ENCODE results near the gene BFSP2. TPM values are rescaled to one million over a fixed set of nuclear protein-coding genes. Genes with fewer than 3 reads are reported as not detected.

Gene BFSP2
- total RNA-seq, 1 donor from 2014 or later, result not detected

DNA sequence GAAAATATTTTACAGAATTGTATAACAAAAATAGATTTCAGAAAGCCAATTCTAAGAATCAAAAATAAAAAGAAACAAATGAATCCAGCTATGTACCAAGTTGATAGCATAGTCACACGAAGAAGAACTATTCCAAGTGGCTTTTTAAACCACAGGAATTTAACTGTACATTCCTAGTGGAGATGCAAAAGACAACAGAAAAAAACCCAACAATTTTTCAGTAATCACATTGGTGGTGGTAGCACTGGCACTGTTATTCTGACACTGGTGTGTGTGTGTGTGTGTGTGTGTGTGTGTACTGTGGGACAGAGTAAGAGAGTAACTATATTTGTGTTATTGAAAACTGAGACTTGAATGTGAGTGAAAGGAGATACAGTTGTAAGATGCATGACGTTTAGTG, 9.1 kb downstream of the BFSP2 start:
- Mint-ChIP-seq H3K9me3 (no peaks in the 10 kb centered on the region), H3K27me3 (ENCODE audit: low read depth) (peaks cover 3% of the 10 kb centered on the region), H3K36me3 (ENCODE audit: low read depth) (no peaks in the 10 kb centered on the region), H3K4me1 (peaks cover 34% of the 10 kb centered on the region), H3K4me3 (no peak overlapping the region), H3K27ac (ENCODE audit: unreplicated experiment) (no peak overlapping the region)
- TF ChIP-seq, protein P1, sequence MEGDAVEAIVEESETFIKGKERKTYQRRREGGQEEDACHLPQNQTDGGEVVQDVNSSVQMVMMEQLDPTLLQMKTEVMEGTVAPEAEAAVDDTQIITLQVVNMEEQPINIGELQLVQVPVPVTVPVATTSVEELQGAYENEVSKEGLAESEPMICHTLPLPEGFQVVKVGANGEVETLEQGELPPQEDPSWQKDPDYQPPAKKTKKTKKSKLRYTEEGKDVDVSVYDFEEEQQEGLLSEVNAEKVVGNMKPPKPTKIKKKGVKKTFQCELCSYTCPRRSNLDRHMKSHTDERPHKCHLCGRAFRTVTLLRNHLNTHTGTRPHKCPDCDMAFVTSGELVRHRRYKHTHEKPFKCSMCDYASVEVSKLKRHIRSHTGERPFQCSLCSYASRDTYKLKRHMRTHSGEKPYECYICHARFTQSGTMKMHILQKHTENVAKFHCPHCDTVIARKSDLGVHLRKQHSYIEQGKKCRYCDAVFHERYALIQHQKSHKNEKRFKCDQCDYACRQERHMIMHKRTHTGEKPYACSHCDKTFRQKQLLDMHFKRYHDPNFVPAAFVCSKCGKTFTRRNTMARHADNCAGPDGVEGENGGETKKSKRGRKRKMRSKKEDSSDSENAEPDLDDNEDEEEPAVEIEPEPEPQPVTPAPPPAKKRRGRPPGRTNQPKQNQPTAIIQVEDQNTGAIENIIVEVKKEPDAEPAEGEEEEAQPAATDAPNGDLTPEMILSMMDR (conservative IDR thresholded peaks at IDR 0.05), result no peak
- DNase-seq (ENCODE audit: low read depth, low spot score), result no peak

DNA sequence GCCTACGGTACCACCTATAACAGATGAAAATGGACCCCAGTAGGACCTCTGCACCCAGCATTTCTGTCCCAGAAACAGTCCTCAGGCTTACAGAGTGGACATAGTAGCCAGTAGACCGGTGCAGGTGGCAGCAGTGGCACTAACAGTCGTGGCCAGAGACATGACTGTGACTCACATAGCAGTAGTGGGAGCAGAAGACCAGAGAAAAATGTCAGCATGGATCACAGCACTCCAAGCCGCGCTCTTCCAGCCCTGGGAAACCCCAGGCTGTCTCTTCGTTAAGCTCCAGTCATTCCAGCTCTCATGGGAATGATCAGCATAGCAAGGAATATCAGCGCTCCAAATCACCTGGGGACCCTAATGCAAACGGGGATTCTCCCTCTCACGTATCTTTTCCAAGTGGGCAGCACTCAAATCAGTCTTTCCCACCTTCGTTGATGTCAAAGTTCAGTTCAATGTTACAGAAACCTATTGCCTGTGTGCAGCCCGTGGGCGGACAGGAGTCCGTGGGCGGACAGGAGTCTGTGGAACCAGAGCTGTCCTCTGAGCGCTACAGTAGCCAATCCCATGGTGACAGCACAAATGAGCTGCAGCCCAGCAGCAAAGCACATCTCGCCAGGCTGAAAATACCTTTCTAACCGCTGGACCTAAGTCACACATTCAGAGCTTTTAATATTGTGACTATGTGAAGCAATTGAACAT, 10.5 kb downstream of the BFSP2 start:
- peaks cover 20% of the 10 kb centered on the region for H3K4me1 Mint-ChIP-seq
- peaks cover 3% of the 10 kb centered on the region for H3K27me3 Mint-ChIP-seq (ENCODE audit: low read depth)
- no peak for DNase-seq (ENCODE audit: low read depth, low spot score)
- H3K9me3 Mint-ChIP-seq, result no peaks in the 10 kb centered on the region
- H3K4me3 Mint-ChIP-seq, result no peak overlapping the region
- H3K36me3 Mint-ChIP-seq (ENCODE audit: low read depth), result no peaks in the 10 kb centered on the region
- H3K27ac Mint-ChIP-seq (ENCODE audit: unreplicated experiment), result no peak overlapping the region
- TF ChIP-seq, protein P1 (conservative IDR thresholded peaks at IDR 0.05), result no peak

DNA sequence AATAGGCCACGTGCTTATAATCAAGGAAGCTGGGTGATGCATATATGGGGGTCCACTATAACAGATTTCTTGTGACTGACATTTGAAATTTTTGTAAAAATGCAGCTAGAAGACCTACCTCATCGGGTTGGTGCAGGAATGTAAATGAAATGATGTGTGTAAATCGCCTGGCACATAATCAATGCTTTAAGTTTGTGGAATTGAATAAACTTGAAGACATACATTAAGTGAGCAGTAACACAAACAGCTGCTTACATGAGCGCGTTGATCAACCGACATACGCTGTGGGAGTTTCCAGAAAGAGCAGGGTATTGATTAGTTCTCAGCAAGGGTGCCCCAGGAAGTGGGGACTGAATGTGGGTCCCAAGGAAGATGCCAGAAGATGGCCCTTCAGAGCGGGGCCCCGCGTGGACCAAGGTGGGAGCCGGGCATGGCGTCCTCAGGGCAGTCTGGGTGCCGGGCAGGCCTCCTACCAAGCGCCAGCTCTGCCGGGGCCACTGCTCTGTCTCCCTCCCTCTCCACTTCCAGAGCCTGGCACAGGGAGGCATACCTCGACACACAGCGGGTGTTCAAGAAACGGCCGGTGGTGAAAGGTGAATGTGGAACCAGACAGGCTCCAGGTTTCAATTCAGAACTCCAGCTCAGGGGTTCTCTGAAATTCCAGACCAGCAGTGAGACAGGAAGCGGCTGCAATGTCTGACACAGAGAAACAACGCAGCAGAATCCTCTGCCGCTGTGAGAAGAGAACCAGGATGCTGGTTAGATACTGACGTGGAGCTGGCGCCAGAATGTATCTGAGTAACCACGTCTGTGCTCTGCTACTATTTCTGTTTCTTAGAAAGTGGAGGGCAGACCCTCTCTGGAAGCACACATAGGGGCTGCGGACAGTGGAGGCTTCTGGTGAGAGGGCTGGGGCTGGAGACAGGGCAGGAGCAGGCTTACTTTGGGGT, 12.6 kb downstream of the BFSP2 start:
- no peaks in the 10 kb centered on the region for H3K36me3 Mint-ChIP-seq (ENCODE audit: low read depth)
- H3K4me1 Mint-ChIP-seq, result peaks cover 12% of the 10 kb centered on the region
- no peak overlapping the region for H3K27ac Mint-ChIP-seq (ENCODE audit: unreplicated experiment)
- TF ChIP-seq, protein P1 (conservative IDR thresholded peaks at IDR 0.05), result no peak
- peaks cover 3% of the 10 kb centered on the region for H3K27me3 Mint-ChIP-seq (ENCODE audit: low read depth)
- H3K4me3 Mint-ChIP-seq, result no peak overlapping the region
- no peak for DNase-seq (ENCODE audit: low read depth, low spot score)
- H3K9me3 Mint-ChIP-seq, result no peaks in the 10 kb centered on the region

DNA sequence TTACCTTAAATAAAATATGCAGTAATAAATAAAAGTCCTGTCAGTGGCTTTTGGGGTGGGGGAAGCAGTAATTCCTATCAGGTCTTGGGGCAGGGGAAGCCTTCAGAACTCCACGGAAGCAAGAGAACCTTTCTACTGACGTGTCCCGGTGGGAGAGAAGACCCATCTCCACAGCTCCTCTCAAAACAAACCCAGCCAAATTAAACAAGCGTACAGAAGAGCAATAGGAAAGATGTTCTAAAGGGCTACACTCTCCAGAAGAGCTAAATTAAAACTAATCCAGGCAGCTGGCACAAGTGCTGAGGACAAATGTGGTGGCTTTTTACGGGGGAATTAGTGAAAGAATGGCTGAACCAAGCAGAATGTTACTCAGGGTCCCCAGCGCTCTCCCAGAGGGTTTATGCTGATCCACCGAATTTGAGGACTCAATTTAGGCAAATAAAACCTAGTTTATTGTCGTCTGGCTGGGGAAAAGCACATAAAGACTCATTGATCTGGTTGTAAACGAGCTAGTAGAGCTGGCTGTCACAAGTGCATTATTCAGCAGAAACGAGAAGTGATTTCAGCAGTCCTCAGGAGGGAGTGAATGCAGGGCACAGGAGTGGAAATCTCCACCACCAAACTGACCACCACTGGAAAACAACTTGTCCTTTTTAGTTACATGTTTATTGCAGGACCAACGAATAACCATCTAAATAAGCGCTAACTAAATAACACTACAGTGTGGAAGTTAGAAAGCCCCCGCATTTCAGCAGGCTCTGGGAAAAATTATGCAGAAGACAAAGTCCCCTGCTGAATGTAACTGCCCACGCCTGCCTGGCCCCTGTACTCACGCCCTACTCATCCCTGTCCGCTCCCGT, 13.5 kb downstream of the BFSP2 start:
- H3K27ac Mint-ChIP-seq (ENCODE audit: unreplicated experiment), result peak overlapping the region; percentile 29
- peaks cover 12% of the 10 kb centered on the region for H3K4me1 Mint-ChIP-seq
- no peaks in the 10 kb centered on the region for H3K36me3 Mint-ChIP-seq (ENCODE audit: low read depth)
- H3K4me3 Mint-ChIP-seq, result no peak overlapping the region
- DNase-seq (ENCODE audit: low read depth, low spot score), result no peak
- H3K27me3 Mint-ChIP-seq (ENCODE audit: low read depth), result peaks cover 3% of the 10 kb centered on the region
- no peaks in the 10 kb centered on the region for H3K9me3 Mint-ChIP-seq
- TF ChIP-seq, protein P1 (conservative IDR thresholded peaks at IDR 0.05), result no peak

DNA sequence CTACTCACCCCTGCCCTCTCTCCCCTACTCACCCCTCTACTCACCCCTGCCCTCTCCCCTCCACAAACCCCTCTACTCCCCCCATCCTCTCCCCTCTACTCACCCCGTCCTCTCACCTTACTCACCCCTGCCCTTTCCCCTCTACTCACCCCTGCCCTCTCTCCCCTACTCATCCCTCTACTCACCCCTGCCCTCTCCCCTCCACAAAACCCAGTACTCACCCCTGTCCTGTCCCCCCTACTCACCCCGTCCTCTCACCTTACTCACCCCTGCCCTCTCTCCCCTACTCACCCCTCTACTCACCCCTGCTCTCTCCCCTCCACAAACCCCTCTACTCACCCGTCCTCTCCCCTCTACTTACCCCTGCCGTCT, 14.2 kb downstream of the BFSP2 start:
- peaks cover 3% of the 10 kb centered on the region for H3K27me3 Mint-ChIP-seq (ENCODE audit: low read depth)
- no peak overlapping the region for H3K27ac Mint-ChIP-seq (ENCODE audit: unreplicated experiment)
- peaks cover 12% of the 10 kb centered on the region for H3K4me1 Mint-ChIP-seq
- no peak overlapping the region for H3K4me3 Mint-ChIP-seq
- no peaks in the 10 kb centered on the region for H3K36me3 Mint-ChIP-seq (ENCODE audit: low read depth)
- DNase-seq (ENCODE audit: low read depth, low spot score), result no peak
- no peaks in the 10 kb centered on the region for H3K9me3 Mint-ChIP-seq
- TF ChIP-seq, protein P1 (conservative IDR thresholded peaks at IDR 0.05), result no peak
